ENCODE data around the gene MBOAT2.

DNA sequence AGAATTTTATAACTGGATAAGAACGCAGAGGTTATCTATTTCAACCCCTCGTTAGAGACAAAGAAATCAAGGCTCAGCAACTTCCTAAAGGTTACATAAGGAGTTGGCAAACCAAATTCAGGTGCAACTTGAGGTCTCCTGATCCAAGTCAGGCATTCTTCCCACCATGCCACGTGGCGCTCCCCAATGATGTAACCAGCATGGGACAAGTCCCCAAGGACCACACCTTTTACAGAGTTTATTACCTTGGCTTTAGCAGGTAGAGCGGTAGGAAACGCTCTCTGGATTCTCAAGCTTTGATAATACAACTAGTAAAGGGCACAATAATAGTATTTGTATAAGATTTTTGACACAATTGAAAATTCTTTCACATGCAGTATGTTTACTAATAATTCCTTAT, 26.7 kb upstream of the MBOAT2 start:
- TF ChIP-seq, protein P1, sequence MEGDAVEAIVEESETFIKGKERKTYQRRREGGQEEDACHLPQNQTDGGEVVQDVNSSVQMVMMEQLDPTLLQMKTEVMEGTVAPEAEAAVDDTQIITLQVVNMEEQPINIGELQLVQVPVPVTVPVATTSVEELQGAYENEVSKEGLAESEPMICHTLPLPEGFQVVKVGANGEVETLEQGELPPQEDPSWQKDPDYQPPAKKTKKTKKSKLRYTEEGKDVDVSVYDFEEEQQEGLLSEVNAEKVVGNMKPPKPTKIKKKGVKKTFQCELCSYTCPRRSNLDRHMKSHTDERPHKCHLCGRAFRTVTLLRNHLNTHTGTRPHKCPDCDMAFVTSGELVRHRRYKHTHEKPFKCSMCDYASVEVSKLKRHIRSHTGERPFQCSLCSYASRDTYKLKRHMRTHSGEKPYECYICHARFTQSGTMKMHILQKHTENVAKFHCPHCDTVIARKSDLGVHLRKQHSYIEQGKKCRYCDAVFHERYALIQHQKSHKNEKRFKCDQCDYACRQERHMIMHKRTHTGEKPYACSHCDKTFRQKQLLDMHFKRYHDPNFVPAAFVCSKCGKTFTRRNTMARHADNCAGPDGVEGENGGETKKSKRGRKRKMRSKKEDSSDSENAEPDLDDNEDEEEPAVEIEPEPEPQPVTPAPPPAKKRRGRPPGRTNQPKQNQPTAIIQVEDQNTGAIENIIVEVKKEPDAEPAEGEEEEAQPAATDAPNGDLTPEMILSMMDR (conservative IDR thresholded peaks at IDR 0.05 in 1 of 2, IDR thresholded peaks at IDR 0.05 in 1 of 2; ENCODE audit: extremely low read depth in 1 of 2, insufficient read depth in 1 of 2, low read depth in 1 of 2, low read length in 2 of 2) = no peak
- no peak for TF ChIP-seq EZH2 (IDR thresholded peaks at IDR 0.05; ENCODE audit: borderline replicate concordance, low read length)
